Measurements from ENCODE around the gene MCTP1. TPM values are rescaled to one million over a fixed set of nuclear protein-coding genes. Genes with fewer than 3 reads are reported as not detected.

The MCTP1 gene
- polyA plus RNA-seq, 1 donor (not counting 4 experiments of a cell fraction or from before 2014, with no cell fraction given): 4.9 TPM

- no peaks in the 10 kb centered on the region for H3K4me1 ChIP-seq (ENCODE audit: control insufficient read depth, extremely low read depth, insufficient read depth, low read length)
- no peaks in the 10 kb centered on the region for H3K9me1 ChIP-seq (ENCODE audit: control insufficient read depth, extremely low read depth, insufficient read depth, low read length)
- no peak overlapping the region for H2AFZ ChIP-seq (ENCODE audit: control insufficient read depth, low read length)
- H3K9ac ChIP-seq (ENCODE audit: control insufficient read depth, extremely low read depth, insufficient read depth, low read length): no peak overlapping the region
- H3K4me2 ChIP-seq (ENCODE audit: control insufficient read depth, extremely low read depth, insufficient read depth, low read depth, low read length): peak overlapping the region; percentile 43
- no peaks in the 10 kb centered on the region for H4K20me1 ChIP-seq (ENCODE audit: control insufficient read depth, extremely low read depth, insufficient read depth, low read length)
- H3K79me2 ChIP-seq (ENCODE audit: control insufficient read depth, insufficient read depth, low read length): no peaks in the 10 kb centered on the region
- DNase-seq (ENCODE audit: low read depth, low spot score) (no peak), FAIRE-seq (no peak)
- dilution Hi-C loops (cut with MboI; ENCODE audit: extremely low pct_ligation_motif_present, low sequenced_read_pairs): no loop called here
- no peak overlapping the region for H3K27ac ChIP-seq (ENCODE audit: control insufficient read depth, insufficient read depth, low read length)
- H3K9me3 ChIP-seq (ENCODE audit: control insufficient read depth, low read depth, low read length): no peaks in the 10 kb centered on the region
- H3K27me3 ChIP-seq (ENCODE audit: control insufficient read depth, extremely low read depth, insufficient read depth, low read length): no peaks in the 10 kb centered on the region
- TF ChIP-seq, protein P1, sequence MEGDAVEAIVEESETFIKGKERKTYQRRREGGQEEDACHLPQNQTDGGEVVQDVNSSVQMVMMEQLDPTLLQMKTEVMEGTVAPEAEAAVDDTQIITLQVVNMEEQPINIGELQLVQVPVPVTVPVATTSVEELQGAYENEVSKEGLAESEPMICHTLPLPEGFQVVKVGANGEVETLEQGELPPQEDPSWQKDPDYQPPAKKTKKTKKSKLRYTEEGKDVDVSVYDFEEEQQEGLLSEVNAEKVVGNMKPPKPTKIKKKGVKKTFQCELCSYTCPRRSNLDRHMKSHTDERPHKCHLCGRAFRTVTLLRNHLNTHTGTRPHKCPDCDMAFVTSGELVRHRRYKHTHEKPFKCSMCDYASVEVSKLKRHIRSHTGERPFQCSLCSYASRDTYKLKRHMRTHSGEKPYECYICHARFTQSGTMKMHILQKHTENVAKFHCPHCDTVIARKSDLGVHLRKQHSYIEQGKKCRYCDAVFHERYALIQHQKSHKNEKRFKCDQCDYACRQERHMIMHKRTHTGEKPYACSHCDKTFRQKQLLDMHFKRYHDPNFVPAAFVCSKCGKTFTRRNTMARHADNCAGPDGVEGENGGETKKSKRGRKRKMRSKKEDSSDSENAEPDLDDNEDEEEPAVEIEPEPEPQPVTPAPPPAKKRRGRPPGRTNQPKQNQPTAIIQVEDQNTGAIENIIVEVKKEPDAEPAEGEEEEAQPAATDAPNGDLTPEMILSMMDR (optimal IDR thresholded peaks at IDR 0.05 in 1 of 3, IDR thresholded peaks at IDR 0.05 in 1 of 3, conservative IDR thresholded peaks at IDR 0.05 in 1 of 3; ENCODE audit: extremely low read depth in 1 of 3, insufficient read depth in 2 of 3, low read length in 3 of 3): no peak
- no peak for TF ChIP-seq EZH2 (IDR thresholded peaks at IDR 0.05; ENCODE audit: low read length)
- no peak overlapping the region for H3K4me3 ChIP-seq (ENCODE audit: control insufficient read depth in 2 of 3, extremely low read depth in 1 of 3, insufficient read depth in 2 of 3, low read depth in 1 of 3, low read length in 3 of 3)
- no peaks in the 10 kb centered on the region for H3K36me3 ChIP-seq (ENCODE audit: control insufficient read depth in 2 of 2, extremely low read depth in 1 of 2, insufficient read depth in 2 of 2, low read length in 2 of 2)
Measured at GRCh38 chr5:95080030-95080429, 204.9 kb downstream of the MCTP1 start.

DNA sequence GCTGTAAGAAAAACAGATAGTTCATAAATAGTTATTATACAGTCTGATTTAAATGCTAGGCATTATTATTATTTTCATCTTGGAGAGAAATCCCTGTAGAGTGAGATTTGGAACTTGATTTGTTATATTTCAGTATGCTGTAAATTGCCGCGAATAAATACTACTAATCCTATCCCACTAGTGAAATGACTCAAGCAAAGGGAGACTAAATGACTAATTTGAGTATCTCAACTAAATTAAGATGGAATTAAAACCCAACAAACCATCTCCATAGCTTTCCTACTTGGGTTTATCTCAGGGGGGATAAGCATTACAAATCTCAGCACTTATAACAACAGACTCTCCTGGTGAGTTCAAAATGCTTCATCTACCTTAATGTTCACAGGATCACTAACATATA lies 206.0 kb downstream of the MCTP1 start:
- H3K27ac ChIP-seq (ENCODE audit: control insufficient read depth, insufficient read depth, low read length): no peak overlapping the region
- H3K4me3 ChIP-seq (ENCODE audit: control insufficient read depth in 2 of 3, extremely low read depth in 1 of 3, insufficient read depth in 2 of 3, low read depth in 1 of 3, low read length in 3 of 3): no peak overlapping the region
- H2AFZ ChIP-seq (ENCODE audit: control insufficient read depth, low read length): no peak overlapping the region
- DNase-seq (ENCODE audit: low read depth, low spot score): no peak
- no peak for FAIRE-seq
- no peaks in the 10 kb centered on the region for H3K4me1 ChIP-seq (ENCODE audit: control insufficient read depth, extremely low read depth, insufficient read depth, low read length)
- no peak overlapping the region for H3K9ac ChIP-seq (ENCODE audit: control insufficient read depth, extremely low read depth, insufficient read depth, low read length)
- TF ChIP-seq, protein P1 (optimal IDR thresholded peaks at IDR 0.05 in 1 of 3, IDR thresholded peaks at IDR 0.05 in 1 of 3, conservative IDR thresholded peaks at IDR 0.05 in 1 of 3; ENCODE audit: extremely low read depth in 1 of 3, insufficient read depth in 2 of 3, low read length in 3 of 3): no peak
- no peak for TF ChIP-seq EZH2 (IDR thresholded peaks at IDR 0.05; ENCODE audit: low read length)
- no peak overlapping the region for H3K4me2 ChIP-seq (ENCODE audit: control insufficient read depth, extremely low read depth, insufficient read depth, low read depth, low read length)
- no peaks in the 10 kb centered on the region for H3K9me1 ChIP-seq (ENCODE audit: control insufficient read depth, extremely low read depth, insufficient read depth, low read length)
- no peaks in the 10 kb centered on the region for H3K27me3 ChIP-seq (ENCODE audit: control insufficient read depth, extremely low read depth, insufficient read depth, low read length)
- no peaks in the 10 kb centered on the region for H3K79me2 ChIP-seq (ENCODE audit: control insufficient read depth, insufficient read depth, low read length)
- H3K9me3 ChIP-seq (ENCODE audit: control insufficient read depth, low read depth, low read length): no peaks in the 10 kb centered on the region
- no peaks in the 10 kb centered on the region for H4K20me1 ChIP-seq (ENCODE audit: control insufficient read depth, extremely low read depth, insufficient read depth, low read length)
- no peaks in the 10 kb centered on the region for H3K36me3 ChIP-seq (ENCODE audit: control insufficient read depth in 2 of 2, extremely low read depth in 1 of 2, insufficient read depth in 2 of 2, low read length in 2 of 2)
- dilution Hi-C loops (cut with MboI; ENCODE audit: extremely low pct_ligation_motif_present, low sequenced_read_pairs): no loop called here
